Measurements from ENCODE around the gene LEMD2. TPM values are rescaled to one million over a fixed set of nuclear protein-coding genes. Genes with fewer than 3 reads are reported as not detected.

Gene LEMD2
- total RNA-seq, 2 experiments from 2014 or later, result 64.0 to 66.3 TPM

DNA sequence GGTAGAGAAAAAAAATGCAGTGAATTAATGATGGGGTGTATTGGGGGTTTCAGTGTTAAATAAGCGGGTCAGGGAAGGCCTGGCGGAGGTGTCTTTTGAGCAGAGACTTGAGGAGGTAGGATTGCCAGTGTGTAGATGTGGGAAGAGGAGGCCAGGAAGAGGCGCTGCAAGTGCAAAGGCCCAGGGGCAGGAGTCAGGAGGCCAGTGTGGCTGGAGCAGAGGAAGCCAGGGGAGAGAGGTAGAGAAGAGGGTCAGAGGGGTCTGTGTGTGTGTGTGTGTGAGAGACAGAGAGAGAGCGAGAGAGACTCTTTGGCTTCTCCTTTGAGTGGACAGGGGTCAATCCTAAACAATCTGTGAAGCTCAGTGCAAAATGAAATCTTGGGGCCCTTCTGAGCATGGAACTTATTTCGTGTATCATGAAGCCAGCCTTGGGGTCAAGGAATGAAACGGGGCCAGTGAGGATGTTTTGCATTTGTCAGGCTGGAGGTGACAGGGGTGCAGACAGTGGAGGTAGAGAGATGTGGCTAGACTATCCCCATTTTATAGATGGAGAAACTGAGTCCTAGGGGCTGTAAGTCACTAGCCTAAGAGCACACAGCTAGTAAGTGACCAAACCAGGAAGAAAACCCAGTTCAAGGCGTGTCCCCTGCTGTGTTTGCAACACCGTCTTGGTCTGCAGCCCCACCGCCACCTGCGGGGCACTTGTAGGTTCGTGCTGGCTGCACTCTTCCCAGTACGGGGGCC is 32.5 kb downstream of the LEMD2 start:
- CTCF ChIA-PET, result no interaction called here
- no peak for DNase-seq
- Mint-ChIP-seq H3K9me3 (no peaks in the 10 kb centered on the region), H3K27ac (no peak overlapping the region), H3K36me3 (ENCODE audit: low read depth) (no peaks in the 10 kb centered on the region), H3K4me3 (no peak overlapping the region), H3K4me1 (ENCODE audit: low read depth) (no peaks in the 10 kb centered on the region), H3K27me3 (ENCODE audit: low read depth) (no peaks in the 10 kb centered on the region)
- intact Hi-C loops (cut with micrococcal nuclease), result no loop called here

DNA sequence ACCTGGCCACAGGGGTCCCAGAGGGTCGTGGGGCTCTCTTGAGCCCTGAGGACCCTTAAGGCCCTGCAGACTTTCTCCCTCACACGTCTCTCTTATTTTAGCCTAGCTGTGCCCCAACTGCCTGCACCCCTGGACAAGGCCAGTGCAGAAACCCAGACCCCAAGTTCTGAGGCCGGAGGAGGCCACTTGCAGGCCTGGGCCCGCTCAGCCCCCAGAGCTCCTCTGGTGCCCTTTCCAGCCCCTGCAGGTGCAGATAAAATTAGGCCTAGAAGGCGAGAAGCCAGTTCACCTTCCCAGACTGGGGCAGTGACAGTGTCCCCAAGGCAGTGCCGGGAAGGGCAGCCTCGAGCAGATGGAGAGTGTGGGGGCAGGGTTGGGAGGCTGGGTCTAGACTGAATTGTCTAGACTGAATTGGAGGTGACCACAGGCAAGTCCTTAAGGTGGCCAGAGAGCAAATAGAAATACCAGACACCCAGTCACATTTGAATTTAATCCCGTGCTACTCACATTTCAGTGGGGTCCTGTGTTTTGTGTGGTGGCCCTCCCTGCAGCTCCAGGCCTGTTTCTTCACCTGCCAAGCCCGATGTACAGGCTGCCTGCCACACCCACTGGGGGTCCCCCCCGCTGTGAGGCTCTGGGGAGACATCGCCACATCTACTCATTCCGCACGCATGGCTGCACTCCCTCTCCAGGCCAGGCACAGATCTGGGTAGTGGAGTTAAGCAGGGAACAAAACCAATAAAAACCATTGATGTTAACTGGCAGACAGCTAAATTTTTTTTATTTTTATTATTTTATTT is 33.7 kb downstream of the LEMD2 start:
- no peaks in the 10 kb centered on the region for H3K36me3 Mint-ChIP-seq (ENCODE audit: low read depth)
- H3K4me3 Mint-ChIP-seq, result no peak overlapping the region
- intact Hi-C loops (cut with micrococcal nuclease), result no loop called here
- no peak overlapping the region for H3K27ac Mint-ChIP-seq
- H3K27me3 Mint-ChIP-seq (ENCODE audit: low read depth), result no peaks in the 10 kb centered on the region
- no peak for DNase-seq
- H3K9me3 Mint-ChIP-seq, result no peaks in the 10 kb centered on the region
- no peaks in the 10 kb centered on the region for H3K4me1 Mint-ChIP-seq (ENCODE audit: low read depth)
- CTCF ChIA-PET, result no interaction called here

DNA sequence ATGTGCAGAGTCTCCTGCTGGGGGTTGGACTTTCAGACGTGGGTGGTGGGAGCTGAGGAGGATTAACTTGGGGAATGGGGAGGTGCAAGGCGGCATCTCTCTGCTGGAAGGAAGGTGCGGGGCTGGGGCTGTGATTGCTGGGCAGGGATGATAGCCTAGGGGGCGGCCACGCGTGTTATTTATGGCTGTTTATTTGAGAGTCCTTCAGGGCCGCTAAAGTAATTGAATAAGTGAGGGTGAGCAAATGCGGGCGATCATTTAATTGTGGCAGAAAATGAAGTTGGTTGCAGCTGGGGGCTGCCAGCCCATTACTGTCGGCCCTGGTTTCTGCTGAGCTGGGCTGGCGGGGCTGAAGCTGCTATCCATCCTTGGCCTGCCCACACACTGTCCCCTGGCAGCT is 34.7 kb downstream of the LEMD2 start:
- no peaks in the 10 kb centered on the region for H3K27me3 Mint-ChIP-seq (ENCODE audit: low read depth)
- no peaks in the 10 kb centered on the region for H3K4me1 Mint-ChIP-seq (ENCODE audit: low read depth)
- CTCF ChIA-PET, result no interaction called here
- intact Hi-C loops (cut with micrococcal nuclease), result no loop called here
- no peak for DNase-seq
- no peaks in the 10 kb centered on the region for H3K36me3 Mint-ChIP-seq (ENCODE audit: low read depth)
- H3K4me3 Mint-ChIP-seq, result no peak overlapping the region
- no peaks in the 10 kb centered on the region for H3K9me3 Mint-ChIP-seq
- H3K27ac Mint-ChIP-seq, result no peak overlapping the region

DNA sequence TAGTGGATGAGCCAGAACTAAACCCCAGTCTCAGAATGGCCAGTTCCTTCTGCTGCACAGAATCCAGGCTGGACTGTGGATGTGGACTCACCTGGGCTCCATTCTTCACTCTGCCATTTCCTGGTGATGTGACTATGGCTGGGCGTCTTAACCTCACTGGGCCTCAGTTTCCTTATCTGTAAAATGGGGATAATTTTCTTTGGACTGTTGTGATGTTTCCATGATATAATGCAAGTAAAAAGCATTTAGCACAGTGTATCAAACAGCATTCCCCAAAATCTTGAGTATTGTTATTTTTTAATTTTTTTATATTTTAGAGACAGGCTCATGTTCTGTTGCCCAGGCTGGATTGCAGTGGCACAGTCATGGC is 36.3 kb downstream of the LEMD2 start:
- intact Hi-C loops (cut with micrococcal nuclease), result no loop called here
- CTCF ChIA-PET, result no interaction called here
- H3K9me3 Mint-ChIP-seq, result no peaks in the 10 kb centered on the region

DNA sequence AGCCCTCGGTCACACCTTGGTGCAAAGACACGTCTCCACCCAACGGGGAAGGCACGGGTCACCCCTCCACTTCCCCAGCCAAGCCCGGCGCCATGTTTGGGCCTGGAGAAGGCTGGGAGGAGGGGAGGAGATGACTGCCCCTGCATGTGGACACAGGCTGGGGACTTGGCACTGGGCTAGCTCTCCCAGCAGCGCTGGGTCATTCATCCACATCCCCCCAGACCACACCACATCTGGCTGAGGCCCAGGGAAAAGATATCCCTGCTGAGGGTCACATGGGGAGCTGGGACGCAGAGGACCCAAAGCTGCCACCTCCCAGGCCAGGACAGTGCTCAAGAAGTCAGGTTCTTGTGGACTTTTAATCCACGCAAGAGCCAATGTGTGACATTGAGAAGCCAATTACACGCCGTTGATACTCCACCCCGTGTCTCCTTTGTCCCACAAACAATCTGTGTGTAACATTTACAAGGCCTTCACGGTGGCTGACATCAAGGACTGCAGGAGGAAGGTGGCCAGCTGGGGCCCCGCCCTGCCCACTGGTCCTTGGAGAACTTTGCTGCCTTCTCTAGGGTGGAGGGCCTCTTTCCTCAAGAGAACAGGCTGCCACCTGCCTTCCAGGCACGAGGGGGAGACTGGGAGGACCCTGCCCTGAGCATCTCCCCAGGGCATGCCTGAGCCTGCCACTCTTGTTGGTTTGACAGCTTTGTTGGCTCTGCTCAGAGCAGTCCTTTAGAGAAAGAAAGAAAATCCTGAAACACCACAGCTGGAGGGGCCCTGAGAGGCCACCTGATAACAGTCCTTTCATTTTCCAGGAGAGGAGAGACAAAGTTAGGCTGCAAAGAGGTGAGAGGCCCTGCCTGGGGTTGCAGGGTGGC is 36.9 kb downstream of the LEMD2 start:
- no peak for DNase-seq
- Mint-ChIP-seq H3K4me1 (ENCODE audit: low read depth) (no peaks in the 10 kb centered on the region), H3K9me3 (no peaks in the 10 kb centered on the region), H3K27ac (no peak overlapping the region), H3K27me3 (ENCODE audit: low read depth) (no peaks in the 10 kb centered on the region), H3K36me3 (ENCODE audit: low read depth) (no peaks in the 10 kb centered on the region), H3K4me3 (no peak overlapping the region)
- CTCF ChIA-PET, result no interaction called here
- intact Hi-C loops (cut with micrococcal nuclease), result no loop called here

More for the DNA sequence above, 36.3 kb downstream of the LEMD2 start:
- Mint-ChIP-seq H3K4me3 (no peak overlapping the region), H3K4me1 (ENCODE audit: low read depth) (no peaks in the 10 kb centered on the region), H3K36me3 (ENCODE audit: low read depth) (no peaks in the 10 kb centered on the region), H3K27me3 (ENCODE audit: low read depth) (no peaks in the 10 kb centered on the region), H3K27ac (no peak overlapping the region)
- no peak for DNase-seq

DNA sequence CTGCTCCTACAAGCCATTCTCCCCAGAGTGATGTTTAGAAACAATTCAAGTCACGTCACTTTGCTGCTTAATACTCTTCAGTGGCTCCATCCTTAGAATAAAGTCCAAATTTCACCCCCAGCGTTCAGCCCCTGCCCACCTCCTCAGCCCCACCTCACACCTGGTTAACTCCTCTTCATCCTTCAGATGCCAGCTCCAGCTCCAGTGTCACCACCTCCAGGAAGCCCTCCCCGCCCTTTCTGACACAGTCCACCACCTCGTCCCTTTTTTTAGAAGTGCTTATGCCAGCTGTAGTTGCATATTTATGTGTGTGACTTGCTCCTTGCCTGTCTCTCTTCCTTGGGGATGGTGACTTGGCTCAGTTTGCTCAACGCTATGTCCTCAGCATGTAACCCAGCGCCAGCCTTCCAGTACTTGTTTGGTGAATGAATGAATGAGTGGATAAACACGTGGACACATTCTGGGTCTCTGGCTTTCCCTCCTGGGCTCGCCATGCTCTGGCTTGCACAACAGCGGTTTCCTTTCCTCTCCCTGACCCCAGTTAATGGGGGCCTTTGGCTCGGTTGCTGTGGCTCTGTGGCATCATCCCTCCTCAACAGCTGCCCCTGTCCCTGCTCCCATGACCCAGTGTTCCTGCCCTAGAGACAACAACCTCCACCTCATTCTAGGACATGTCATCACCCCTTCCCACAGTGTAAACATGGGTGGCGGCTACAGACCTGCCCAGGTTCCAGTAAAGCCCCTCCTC is 38.5 kb downstream of the LEMD2 start:
- intact Hi-C loops (cut with micrococcal nuclease), result no loop called here

DNA sequence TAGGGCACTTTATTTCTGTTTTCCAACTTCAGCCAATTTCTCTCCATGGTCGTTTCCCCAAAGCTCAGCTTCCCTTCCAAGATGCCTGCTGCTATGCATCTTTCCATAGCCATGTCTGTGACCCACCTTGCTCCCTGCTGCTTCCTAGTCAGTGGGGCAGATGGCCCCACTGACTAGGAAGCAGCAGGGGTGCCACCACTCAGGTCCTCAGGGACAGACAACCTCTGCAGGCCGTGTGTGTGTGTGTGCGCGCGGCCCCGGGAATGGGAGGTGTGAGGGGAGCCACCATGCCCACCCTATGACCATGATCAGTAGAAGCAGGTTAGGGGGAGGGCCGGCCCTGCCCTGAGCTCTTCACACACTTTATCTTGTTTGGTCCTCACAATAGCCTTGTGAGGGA is 39.5 kb downstream of the LEMD2 start:
- Mint-ChIP-seq H3K4me3 (no peak overlapping the region), H3K36me3 (ENCODE audit: low read depth) (no peaks in the 10 kb centered on the region), H3K4me1 (ENCODE audit: low read depth) (no peaks in the 10 kb centered on the region), H3K27ac (no peak overlapping the region), H3K27me3 (ENCODE audit: low read depth) (no peaks in the 10 kb centered on the region), H3K9me3 (no peaks in the 10 kb centered on the region)
- CTCF ChIA-PET, result interaction anchor here (2.3 kb wide), 1 partner anchor 11 kb away, joined by 6 read pairs; no protein-coding TSS in a partner anchor
- intact Hi-C loops (cut with micrococcal nuclease), result loop anchor here (10.0 kb wide), 1 partner anchor 405 kb away; no protein-coding TSS in a partner anchor
- no peak for DNase-seq

More for the DNA sequence above, 38.5 kb downstream of the LEMD2 start:
- CTCF ChIA-PET, result interaction anchor here (2.3 kb wide), 1 partner anchor 10 kb away, joined by 6 read pairs; no protein-coding TSS in a partner anchor
- DNase-seq, result no peak
- no peaks in the 10 kb centered on the region for H3K27me3 Mint-ChIP-seq (ENCODE audit: low read depth)
- no peak overlapping the region for H3K27ac Mint-ChIP-seq
- no peak overlapping the region for H3K4me3 Mint-ChIP-seq
- no peaks in the 10 kb centered on the region for H3K9me3 Mint-ChIP-seq
- no peaks in the 10 kb centered on the region for H3K4me1 Mint-ChIP-seq (ENCODE audit: low read depth)
- H3K36me3 Mint-ChIP-seq (ENCODE audit: low read depth), result no peaks in the 10 kb centered on the region

DNA sequence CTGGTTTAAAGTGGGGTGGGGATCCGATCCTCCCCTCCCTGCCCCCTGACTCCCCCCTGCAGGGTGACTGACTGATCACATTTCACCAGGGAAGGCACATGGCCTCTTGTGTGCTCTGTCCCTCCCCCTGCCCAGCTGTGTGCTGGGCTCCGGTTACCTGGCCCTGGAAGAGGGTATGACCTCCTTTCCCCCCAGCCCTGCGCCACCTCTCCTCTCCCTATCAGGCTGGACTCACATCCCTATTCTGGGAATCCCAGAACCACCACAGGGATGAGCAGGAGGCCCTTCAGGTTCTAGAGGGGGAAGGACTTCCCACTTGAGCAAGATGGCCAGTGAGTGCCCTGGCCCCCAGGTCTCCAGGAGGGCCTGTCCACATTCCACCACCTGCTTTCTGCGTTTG is 40.1 kb downstream of the LEMD2 start:
- Mint-ChIP-seq H3K27ac (no peak overlapping the region), H3K36me3 (ENCODE audit: low read depth) (no peaks in the 10 kb centered on the region), H3K4me1 (ENCODE audit: low read depth) (peaks cover 2% of the 10 kb centered on the region), H3K27me3 (ENCODE audit: low read depth) (no peaks in the 10 kb centered on the region), H3K4me3 (no peak overlapping the region), H3K9me3 (no peaks in the 10 kb centered on the region)
- intact Hi-C loops (cut with micrococcal nuclease), result loop anchor here (10.0 kb wide), 1 partner anchor 406 kb away; no protein-coding TSS in a partner anchor
- CTCF ChIA-PET, result interaction anchor here (0.9 to 2.3 kb wide), 2 partner anchors 11 to 54 kb away, joined by 3 to 6 read pairs; no protein-coding TSS in a partner anchor
- DNase-seq, result no peak

DNA sequence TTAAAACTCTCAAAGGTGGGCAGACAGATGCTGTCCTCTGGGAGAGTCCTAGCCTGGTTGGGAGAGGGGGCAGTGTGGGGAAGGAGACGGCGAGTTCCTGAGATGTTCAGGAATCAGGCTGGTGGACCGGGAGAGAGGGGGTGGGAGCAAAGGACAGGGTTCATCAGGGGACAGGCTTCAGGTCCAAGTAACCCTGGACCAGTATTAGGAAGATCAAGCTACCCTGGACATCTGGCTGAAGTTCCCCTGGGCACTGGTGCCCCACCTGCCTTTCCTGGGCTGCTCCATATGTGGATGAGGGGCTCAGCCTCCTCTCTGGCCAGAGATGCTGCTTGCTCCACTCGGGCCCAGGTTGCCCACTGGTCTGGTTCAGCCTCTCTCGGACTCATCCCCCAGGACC is 41.1 kb downstream of the LEMD2 start:
- no peak overlapping the region for H3K27ac Mint-ChIP-seq
- CTCF ChIA-PET, result interaction anchor here (0.9 kb wide), 1 partner anchor 53 kb away, joined by 3 read pairs; no protein-coding TSS in a partner anchor

DNA sequence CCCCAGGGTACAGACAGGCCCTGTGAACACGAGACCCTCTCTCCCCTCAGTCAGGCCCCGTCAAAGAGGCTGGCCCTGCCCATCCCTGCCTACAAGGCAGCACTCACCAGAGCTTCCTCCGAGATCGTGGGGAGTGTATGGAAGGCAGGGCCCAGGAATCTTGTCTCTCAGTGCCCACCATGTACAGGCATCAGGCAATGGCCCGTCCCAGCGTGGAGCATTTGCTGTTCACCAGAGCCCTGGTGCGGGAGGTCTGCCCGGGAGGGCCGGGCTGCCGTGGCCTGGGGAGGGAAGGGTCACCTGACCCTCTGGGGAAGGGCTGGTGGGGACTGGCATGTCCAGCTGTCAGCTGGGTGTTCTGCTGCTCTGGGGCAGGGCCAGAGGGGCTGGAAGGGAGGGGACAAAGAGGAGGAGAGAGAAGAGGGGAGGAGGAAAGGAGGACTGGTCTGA is 42.3 kb downstream of the LEMD2 start, which contains the start of gene IP6K3:
IP6K3 (minus strand) TSS at position 255 of the 450 bp plus-strand sequence. CDS start 11,429 bp downstream, outside the sequence.
- Mint-ChIP-seq H3K36me3 (ENCODE audit: low read depth) (no peaks in the 10 kb centered on the region), H3K4me3 (no peak within 1 kb of the TSS), H3K4me1 (ENCODE audit: low read depth) (peaks cover 2% of the 10 kb centered on the region), H3K9me3 (no peaks in the 10 kb centered on the region), H3K27me3 (ENCODE audit: low read depth) (no peaks in the 10 kb centered on the region), H3K27ac (no peak within 1 kb of the TSS)
- CTCF ChIA-PET, result interaction anchor here (1.7 kb wide), 1 partner anchor 281 kb away, joined by 5 read pairs; no protein-coding TSS in a partner anchor
- no peak for DNase-seq
- intact Hi-C loops (cut with micrococcal nuclease), result loop anchor here (10.0 kb wide), 1 partner anchor 408 kb away; no protein-coding TSS in a partner anchor

More for the DNA sequence above, 41.1 kb downstream of the LEMD2 start:
- intact Hi-C loops (cut with micrococcal nuclease), result loop anchor here (10.0 kb wide), 1 partner anchor 407 kb away; no protein-coding TSS in a partner anchor
- H3K27me3 Mint-ChIP-seq (ENCODE audit: low read depth), result no peaks in the 10 kb centered on the region
- H3K36me3 Mint-ChIP-seq (ENCODE audit: low read depth), result no peaks in the 10 kb centered on the region
- DNase-seq, result no peak
- peaks cover 2% of the 10 kb centered on the region for H3K4me1 Mint-ChIP-seq (ENCODE audit: low read depth)
- no peak overlapping the region for H3K4me3 Mint-ChIP-seq
- no peaks in the 10 kb centered on the region for H3K9me3 Mint-ChIP-seq

DNA sequence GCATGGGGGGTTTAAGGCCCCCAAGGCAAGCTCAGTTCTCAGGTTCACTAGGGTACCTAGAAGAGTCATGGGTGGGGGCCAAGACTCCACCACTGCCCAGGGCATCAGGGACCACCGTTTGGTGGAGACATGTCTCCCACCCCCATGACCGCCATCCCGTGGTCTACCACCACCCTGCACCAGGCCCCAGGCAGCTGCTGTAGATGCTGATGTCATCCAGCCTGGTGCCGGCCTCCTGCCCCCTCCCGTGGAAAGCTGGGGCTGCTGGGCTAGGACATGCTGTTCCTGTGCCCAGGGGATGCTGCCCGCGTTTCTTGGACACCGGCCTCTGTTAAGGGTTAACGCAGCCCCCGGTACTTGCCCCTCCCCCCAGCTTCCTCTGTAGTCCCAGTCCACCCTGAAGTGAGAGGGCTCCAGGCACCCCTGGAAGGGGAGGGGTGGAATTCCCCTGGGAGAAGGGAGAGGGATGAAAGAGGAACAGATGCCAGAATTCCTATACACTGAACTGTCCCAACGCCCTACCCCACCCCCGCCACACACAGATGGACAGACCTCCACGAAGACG is 42.8 kb downstream of the LEMD2 start:
- Mint-ChIP-seq H3K9me3 (no peaks in the 10 kb centered on the region), H3K27ac (no peak overlapping the region), H3K27me3 (ENCODE audit: low read depth) (no peaks in the 10 kb centered on the region), H3K4me3 (no peak overlapping the region), H3K4me1 (ENCODE audit: low read depth) (peaks cover 2% of the 10 kb centered on the region), H3K36me3 (ENCODE audit: low read depth) (no peaks in the 10 kb centered on the region)
- intact Hi-C loops (cut with micrococcal nuclease), result loop anchor here (10.0 kb wide), 1 partner anchor 409 kb away; no protein-coding TSS in a partner anchor
- CTCF ChIA-PET, result interaction anchor here (0.7 to 1.9 kb wide), 3 partner anchors 24 to 282 kb away, joined by 4 to 7 read pairs (median 5); no protein-coding TSS in a partner anchor
- no peak for DNase-seq

Data from activated naive CD4-positive, alpha-beta T cell treated with anti-CD3 and anti-CD28 coated beads for 36 hours (primary cell).